RWPE1 (cell line): ENCODE data around the gene CDC25A.

Experiments used
- CTCF ChIA-PET: fragments of 350-600 bp; sonication (Branson Sonifier 250); formaldehyde crosslinking; extraction: SDS; loops from one replicate; lab custom pipeline; 2021; lab: Yijun Ruan, JAX
- POLR2A ChIA-PET: fragments of 400-600 bp; formaldehyde crosslinking; extraction: SDS; loops from one replicate; lab custom pipeline; 2020; ENCODE audit warnings: antibody characterized with exemption; ENCODE audit not compliant: low non-redundant PET; lab: Yijun Ruan, JAX
- DNase-seq: peaks from one replicate; pipeline ENCODE4 v3.0.0; 2012; ENCODE audit warnings: low spot score
- H3K27ac ChIP-seq: fragments of 450-650 bp; 2 replicates; pipeline ENCODE4 v1.5.1; 2017
- CTCF ChIP-seq: fragments of 450-650 bp; conservative IDR thresholded peaks from 2 replicates; pipeline ENCODE4 v1.5.1; 2017; ENCODE audit warnings: low read depth, mild to moderate bottlenecking

CDC25A gene

GRCh38 chr3:48141604-48142137 lies 46.5 kb downstream of the CDC25A start:
- ChIA-PET CTCF (interaction anchor here (0.9 kb wide), 1 partner anchor 9 kb away, joined by 4 read pairs; no protein-coding TSS in a partner anchor), POLR2A (no interaction called here)
- no peak for TF ChIP-seq CTCF
- DNase-seq: no peak
- peak overlapping the region; percentile 39; the same call in 1 of the 2 replicates for H3K27ac ChIP-seq

- ChIA-PET POLR2A (no interaction called here), CTCF (no interaction called here)
- DNase-seq: no peak
- TF ChIP-seq CTCF: no peak
- no peak overlapping the region for H3K27ac ChIP-seq
Measured at GRCh38 chr3:48140936-48141603, 47.1 kb downstream of the CDC25A start.

- ChIA-PET CTCF (interaction anchor here (0.6 kb wide), 1 partner anchor 355 kb away, joined by 4 read pairs; no protein-coding TSS in a partner anchor), POLR2A (no interaction called here)
- H3K27ac ChIP-seq: no peak overlapping the region
Measured at GRCh38 chr3:48140336-48140757, 47.9 kb downstream of the CDC25A start.

GRCh38 chr3:48137425-48137999 lies 50.7 kb downstream of the CDC25A start:
- ChIA-PET CTCF (interaction anchor here (0.6 kb wide), 1 partner anchor 14 kb away, joined by 3 read pairs; no protein-coding TSS in a partner anchor), POLR2A (interaction anchor here (0.5 kb wide), 1 partner anchor 141 kb away, joined by 4 read pairs; no protein-coding TSS in a partner anchor)
- H3K27ac ChIP-seq: no peak overlapping the region
- no peak for TF ChIP-seq CTCF
- no peak for DNase-seq

More at GRCh38 chr3:48140336-48140757, 47.9 kb downstream of the CDC25A start:
- DNase-seq: no peak
- TF ChIP-seq CTCF: no peak

- ChIA-PET POLR2A (no interaction called here), CTCF (interaction anchor here (1.0 kb wide), 1 partner anchor 653 kb away, joined by 3 read pairs; no protein-coding TSS in a partner anchor)
- no peak for TF ChIP-seq CTCF
- H3K27ac ChIP-seq: no peak overlapping the region
- no peak for DNase-seq
Measured at GRCh38 chr3:48135552-48136495, 52.4 kb downstream of the CDC25A start.

- H3K27ac ChIP-seq: no peak overlapping the region
- POLR2A ChIA-PET: no interaction called here
- no peak for TF ChIP-seq CTCF
- CTCF ChIA-PET: no interaction called here
- DNase-seq: no peak
Measured at GRCh38 chr3:48130321-48130904, 57.8 kb downstream of the CDC25A start.
